HG03354 (cell line): ENCODE measurements around the gene OSBP2.
A peak's percentile ranks its signal among the peaks of the same experiment; 100 is the strongest.

ENCODE experiments used
- ATAC-seq: cut with Tn5 transposase; IDR thresholded peaks from one replicate; pipeline ENCODE4 v1.9.1; 2021; ENCODE audit warnings: mild to moderate bottlenecking; ENCODE audit not compliant: unreplicated experiment, poor library complexity, severe bottlenecking

The OSBP2 gene

DNA sequence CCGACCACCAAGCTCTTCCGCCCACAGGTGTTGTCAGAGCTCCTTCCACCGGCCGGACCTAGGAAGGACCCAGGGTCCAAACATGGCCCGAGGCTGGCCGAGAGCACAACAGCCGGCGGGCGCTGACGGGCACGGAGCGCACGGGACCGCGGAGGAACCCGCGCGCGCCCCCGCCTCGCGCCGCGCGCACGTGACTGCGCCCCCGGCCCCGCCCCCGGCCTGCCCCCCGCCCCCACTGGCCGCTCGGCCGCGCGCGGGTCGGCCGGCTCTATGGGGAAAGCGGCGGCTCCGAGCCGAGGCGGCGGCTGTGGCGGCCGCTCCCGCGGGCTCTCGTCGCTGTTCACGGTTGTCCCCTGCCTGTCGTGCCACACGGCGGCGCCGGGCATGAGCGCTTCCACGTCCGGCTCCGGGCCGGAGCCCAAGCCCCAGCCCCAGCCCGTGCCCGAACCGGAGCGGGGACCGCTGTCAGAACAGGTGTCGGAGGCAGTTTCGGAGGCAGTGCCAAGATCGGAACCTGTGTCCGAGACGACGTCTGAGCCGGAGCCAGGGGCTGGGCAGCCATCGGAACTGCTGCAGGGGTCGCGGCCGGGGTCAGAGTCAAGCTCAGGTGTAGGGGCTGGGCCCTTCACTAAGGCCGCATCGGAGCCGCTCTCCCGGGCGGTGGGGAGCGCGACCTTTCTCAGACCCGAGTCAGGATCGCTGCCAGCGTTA lies at the start of gene OSBP2:
OSBP2 (plus strand) TSS at position 235 of the 711 bp plus-strand sequence; CDS start at position 271, 36 bp downstream.
- no peak for ATAC-seq

DNA sequence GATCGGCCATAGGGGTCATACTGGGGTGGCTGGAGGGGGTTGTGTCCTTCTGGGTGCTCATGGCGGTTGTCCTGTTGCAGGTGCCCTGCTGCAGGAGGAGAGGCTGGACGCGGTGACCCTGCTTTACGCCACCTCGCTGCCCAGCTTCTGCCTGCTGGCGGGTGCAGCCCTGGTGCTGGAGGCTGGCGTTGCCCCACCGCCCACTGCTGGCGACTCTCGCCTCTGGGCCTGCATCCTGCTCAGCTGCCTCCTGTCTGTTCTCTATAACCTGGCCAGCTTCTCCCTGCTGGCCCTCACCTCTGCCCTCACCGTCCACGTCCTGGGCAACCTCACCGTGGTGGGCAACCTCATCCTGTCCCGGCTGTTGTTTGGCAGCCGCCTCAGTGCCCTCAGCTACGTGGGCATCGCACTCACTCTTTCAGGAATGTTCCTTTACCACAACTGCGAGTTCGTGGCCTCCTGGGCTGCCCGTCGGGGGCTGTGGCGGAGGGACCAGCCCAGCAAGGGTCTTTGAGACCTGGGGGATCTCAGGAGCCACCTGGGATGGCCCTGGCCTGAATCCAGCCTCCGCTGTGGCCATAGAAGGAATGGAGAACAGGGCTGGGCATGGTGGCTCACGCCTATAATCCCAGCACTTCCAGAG lies 48.0 kb upstream of the OSBP2 start:
- ATAC-seq, result no peak

DNA sequence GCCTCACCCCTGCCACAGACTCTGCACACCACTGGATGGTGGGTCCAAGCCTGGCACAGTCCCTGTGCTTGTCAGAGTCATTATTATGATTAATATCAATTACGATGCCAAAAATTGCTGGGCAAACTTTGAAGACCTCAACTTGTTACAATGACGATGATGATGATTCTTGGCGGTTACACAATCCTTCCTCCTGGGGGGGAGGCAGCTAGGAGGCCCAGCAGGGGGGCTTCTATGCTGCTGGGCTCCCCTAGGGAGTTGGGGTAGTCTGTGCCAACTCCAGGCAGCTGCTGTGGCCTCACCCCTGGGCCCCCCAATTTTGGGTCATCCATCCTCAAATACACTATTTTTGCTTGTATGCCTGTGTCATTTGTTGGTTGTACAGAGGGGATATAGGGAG lies 47.1 kb upstream of the OSBP2 start:
- ATAC-seq, result no peak

- no peak for ATAC-seq
Measured at GRCh38 chr22:30648825-30649224, 45.8 kb upstream of the OSBP2 start.

- ATAC-seq, result peak; percentile 72
Measured at GRCh38 chr22:30649430-30650007, 45.2 kb upstream of the OSBP2 start.

GRCh38 chr22:30650508-30651116 lies 44.1 kb upstream of the OSBP2 start:
- ATAC-seq, result no peak

- no peak for ATAC-seq
Measured at GRCh38 chr22:30652852-30653251, 41.8 kb upstream of the OSBP2 start.

- no peak for ATAC-seq
Measured at GRCh38 chr22:30654361-30654760, 40.3 kb upstream of the OSBP2 start.

- ATAC-seq, result no peak
Measured at GRCh38 chr22:30655532-30655931, 39.1 kb upstream of the OSBP2 start.

DNA sequence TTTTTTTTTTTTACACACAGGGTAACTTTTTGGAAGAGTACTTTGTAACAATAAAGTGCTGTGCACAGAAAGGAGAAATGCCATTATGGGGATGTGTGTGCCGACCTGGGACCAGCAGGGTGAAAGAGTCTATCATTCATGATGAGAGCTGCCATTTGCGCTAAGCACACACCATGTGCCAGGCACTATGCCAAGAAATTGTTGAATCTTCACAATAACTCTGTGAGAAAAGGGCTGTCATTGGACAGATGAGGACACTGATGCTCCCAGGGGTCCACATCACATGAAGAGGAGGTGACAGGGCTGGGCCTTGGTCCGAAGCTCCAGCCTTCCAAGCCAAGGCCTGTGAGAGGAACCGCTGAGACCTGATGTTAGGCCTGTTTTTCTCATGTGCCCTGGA lies 32.6 kb upstream of the OSBP2 start:
- no peak for ATAC-seq

DNA sequence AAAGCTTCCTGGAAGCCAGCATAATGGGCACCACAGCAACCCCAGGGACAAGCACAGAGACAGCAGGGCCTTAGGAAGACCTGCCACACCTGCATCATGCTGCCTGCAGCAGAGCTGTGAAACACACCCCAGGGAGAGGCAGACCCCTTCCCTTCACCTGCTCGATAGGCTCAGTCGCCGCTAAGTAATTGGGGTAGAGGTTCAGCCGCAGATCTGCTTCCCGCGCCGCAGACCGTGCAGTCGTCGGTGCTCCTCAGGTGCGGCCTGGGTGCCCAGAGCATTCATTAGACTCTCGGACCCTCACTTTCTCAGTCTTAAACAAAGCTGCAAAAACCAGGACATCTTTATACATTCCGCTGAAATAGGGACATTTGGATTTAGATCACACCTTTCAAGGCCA lies 29.9 kb upstream of the OSBP2 start:
- ATAC-seq, result no peak

DNA sequence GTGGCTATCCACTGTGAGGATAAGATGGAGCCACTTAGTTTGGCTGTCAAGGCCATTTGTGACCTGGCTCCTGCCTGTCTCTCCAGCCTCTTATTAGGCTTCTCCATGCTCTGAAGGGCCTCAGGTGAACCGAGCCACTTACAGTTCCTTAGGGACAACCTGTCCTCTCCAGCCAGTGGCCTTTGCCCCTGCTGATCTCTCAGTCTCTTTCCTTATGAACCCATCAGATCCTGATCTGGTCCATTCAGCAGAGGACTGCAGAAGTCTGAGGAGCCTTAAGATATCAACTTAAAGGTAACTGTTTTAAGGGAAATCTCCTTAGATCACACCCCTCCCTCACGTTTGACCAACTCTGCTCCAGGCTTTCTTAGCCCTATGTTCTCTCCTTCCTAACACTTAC lies 29.4 kb upstream of the OSBP2 start:
- ATAC-seq, result no peak

GRCh38 chr22:30665786-30666185 lies 28.9 kb upstream of the OSBP2 start:
- ATAC-seq, result no peak

GRCh38 chr22:30667107-30667493 lies 27.6 kb upstream of the OSBP2 start:
- ATAC-seq, result no peak

GRCh38 chr22:30667494-30668385 lies 26.9 kb upstream of the OSBP2 start, which contains the start of gene DUSP18:
TSS of gene DUSP18 (minus strand) at chr22:30667875. CDS start at chr22:30664003, 3,872 bp downstream.
- ATAC-seq, result peak; percentile 93

DNA sequence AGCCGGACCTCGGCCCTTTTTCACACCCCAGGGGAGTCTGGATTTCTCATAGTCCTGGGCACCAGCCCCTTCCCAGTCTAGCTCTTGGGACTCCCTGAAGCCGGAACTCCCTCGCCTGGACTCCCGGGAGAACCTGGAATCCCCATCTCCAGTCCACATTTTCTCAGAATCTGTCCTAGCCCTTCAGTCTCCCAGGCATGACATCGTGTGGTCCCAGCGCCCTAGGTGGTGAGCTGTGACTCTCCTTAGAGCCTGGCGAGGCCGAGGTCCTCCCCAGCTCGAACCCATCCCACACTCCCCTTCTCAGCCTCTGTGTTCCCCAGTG lies 26.3 kb upstream of the OSBP2 start:
- ATAC-seq, result no peak

DNA sequence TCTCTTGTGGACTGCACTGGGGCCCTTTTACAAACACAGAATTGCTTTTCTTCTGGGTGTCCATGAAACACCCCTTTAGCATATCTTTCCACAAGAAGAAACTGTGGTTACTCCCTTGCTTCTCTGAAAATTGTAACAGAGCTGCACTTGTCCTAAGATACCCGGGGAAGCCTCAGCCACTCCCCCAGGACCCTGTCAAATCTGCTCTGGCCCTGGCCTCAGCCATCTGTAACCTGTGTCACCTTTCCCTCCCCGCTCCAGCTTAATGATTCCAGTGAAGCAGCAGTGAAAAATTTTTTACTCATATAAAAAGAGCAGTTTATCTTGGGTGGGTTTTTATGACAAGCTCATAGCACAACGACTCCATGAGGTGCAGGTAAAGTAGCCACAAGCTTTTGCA lies 23.6 kb upstream of the OSBP2 start:
- no peak for ATAC-seq

- no peak for ATAC-seq
Measured at GRCh38 chr22:30673136-30673535, 21.5 kb upstream of the OSBP2 start.

- ATAC-seq, result no peak
Measured at GRCh38 chr22:30674482-30674881, 20.2 kb upstream of the OSBP2 start.

DNA sequence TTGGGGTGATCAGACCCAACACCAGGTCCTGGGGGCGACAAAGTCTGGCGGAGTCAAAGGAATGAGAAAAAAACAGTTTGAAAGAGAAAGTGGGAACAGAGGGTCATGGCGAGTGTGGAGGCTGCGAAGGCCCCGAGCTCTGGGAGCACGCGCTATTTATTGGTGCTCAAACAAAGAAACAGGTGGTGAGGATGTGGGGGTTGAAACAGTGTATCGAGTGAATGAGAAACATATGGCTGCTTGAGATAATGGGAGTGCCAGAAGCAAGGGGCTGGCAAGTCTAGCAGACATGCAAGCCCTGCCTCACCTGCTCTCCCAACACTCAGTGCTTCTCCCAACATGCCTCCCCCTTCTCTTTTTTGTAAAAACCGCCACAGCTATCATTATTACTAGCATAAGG lies 19.2 kb upstream of the OSBP2 start:
- ATAC-seq, result no peak
